HL-60/S4 treated with retinoic acid at 250 ng/mL for 4 days and 3 days (cell line): ENCODE data around the gene LPIN2.
"Not testable (repeated sequence)": the region's sequence is repeated elsewhere in the genome, so short reads cannot be mapped to it uniquely, and the experiment has no call there.

Experiments used
- in situ Hi-C: fragments of 300-500 bp; cut with MboI; formaldehyde crosslinking; loops from 2 replicates; pipeline ENCODE4 v1.7.0; 2022; ENCODE audit warnings: low sequenced_read_pairs

The LPIN2 gene

GRCh38 chr18:3013024-3013804 is at the start of gene LPIN2:
LPIN2 (minus strand) TSS chr18:3013144; CDS start chr18:2960840, 52,304 bp downstream.
- in situ Hi-C loops = no loop called here

- in situ Hi-C loops = no loop called here
Measured at GRCh38 chr18:3061581-3062312, 48.8 kb upstream of the LPIN2 start.

DNA sequence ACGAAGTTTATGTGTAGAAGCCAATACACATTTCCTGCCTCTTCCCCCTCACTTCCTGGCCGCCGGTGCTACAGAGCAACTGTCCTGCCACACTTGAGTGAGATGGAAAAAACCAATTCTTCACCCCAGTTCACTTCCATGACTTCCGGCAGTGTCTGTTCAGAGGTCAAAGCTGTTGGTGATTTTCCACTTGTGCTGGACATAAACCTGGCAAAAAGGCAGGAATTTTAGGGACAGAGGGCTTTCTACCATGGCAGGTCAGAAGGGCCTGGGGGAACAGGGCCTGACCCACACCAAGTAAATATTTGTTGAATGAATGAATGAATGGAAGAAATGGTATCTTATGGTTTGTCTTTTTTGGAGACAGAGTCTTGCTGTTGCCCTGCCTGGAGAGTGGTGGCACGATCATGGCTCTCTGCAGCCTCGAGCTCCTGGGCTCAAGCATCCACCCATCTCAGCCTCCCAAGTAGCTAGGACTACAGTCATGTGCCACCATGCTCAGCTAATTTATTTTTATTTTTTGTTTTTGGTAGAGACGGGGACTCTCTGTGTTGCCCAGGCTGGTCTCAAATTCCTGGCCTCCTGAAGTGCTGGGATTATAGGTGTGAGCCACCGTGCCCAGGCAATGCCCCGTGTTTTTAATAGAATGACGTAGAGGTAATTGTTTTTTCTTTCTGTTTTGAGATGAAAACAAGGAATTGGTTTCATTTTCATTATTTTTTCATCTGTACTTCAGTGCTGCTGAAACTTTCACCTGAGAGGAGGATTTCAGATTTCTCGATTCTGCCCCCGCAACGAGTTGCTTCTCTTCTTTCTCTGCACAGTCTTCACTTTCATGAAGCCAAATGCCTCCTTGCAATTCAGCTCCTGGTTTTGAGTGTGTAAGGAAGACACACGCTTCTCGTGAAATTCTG is 48.0 kb upstream of the LPIN2 start:
- in situ Hi-C loops = no loop called here

DNA sequence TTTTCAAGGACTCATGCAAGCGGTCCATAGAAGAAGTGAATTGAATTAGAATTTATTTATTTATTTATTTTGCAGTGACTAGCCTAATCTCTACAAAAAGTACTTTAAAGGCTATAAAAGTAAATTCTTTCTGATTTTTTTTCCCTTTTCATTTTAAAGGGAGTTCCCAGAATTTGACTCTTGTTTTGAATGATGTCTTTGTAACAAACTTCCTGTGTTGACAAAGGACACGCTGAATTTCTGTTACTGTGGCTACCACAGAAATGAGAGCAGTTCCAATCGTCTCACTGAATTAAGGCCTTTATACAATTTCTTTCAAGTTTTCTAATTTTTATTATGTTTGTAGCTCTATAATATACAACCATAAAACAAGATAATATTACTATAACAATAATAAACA is 46.3 kb upstream of the LPIN2 start:
- in situ Hi-C loops = no loop called here

DNA sequence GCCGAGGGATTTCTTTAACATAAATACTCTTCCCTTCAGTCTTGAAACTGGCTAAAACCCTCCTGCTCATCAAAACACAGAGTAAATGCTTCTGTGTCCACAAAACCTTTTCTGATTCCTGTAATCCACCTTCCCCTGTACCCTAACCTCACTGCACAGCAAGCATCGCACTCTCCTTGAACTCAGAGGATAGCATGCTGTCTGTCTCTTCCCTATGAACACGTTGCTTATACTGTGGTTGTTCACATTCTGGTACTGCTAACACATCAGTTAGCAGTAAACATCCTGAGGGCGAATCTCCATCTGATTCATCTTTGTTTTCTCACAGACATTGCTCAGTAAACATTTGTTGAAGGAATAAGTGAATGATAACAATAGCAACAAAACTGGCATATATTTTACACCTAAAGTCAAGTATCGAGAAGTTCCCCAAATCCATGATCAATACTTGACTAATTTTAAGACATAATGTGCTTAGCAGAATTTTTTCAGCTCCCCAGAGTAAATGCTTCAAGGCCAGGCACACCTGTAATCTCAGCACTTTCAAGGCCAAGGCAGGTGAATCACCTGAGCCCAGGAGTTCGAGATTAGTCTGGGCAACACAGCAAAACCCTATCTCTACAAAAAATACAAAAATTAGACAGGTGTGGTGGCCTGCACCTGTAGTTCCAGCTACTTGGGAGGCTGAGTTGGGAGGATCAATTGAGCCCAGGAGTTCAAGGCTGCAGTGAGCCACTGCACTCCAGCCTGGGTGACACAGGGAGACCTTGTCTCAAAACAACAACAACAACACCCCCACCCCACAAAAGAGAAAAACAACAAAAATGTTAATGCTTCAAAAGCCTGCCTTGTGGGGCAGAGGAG is 45.6 kb upstream of the LPIN2 start:
- in situ Hi-C loops = no loop called here

DNA sequence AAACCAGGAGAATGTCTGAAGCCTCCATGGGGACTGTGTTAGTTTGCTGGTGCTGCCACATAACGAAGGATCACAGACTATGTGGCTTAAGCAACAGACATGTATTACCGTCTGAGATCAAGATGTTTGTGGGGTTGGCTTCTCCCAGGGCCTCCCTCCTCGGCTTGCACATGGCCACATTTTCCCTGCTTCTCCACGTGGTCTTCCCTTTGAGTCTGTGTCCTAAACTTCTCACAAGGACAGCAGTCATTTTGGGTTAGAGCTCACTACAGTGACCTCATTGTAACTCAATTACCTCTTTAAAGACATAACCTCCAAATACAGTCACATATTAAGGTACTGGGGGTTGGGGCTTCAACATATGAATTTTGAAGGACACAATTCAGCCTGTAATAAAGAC is 44.6 kb upstream of the LPIN2 start:
- in situ Hi-C loops = no loop called here

- in situ Hi-C loops = no loop called here
Measured at GRCh38 chr18:3056311-3056710, 43.4 kb upstream of the LPIN2 start.

DNA sequence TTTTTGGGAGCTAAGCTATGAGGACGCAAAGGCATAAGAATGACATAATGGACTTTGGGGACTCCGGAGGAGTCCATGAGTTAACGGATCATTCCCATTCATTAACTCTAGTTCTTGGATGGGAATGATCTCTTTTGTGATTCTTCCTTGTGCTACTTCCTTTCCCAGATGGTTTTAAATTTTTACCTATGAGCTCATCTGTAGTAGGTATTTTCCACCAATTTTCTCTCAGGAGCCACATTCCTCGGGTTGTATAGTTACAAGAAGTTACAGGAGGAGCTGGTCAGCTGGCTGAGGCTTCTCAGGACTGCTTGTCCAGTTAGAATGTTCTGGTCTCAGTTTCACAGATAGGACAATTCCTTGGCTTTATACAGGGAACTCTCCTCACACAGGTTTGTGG is 42.9 kb upstream of the LPIN2 start:
- in situ Hi-C loops = no loop called here

GRCh38 chr18:3055186-3055728 is 42.3 kb upstream of the LPIN2 start:
- in situ Hi-C loops = no loop called here

- in situ Hi-C loops = no loop called here
Measured at GRCh38 chr18:3054780-3055179, 41.8 kb upstream of the LPIN2 start.

- in situ Hi-C loops = no loop called here
Measured at GRCh38 chr18:3054214-3054613, 41.3 kb upstream of the LPIN2 start.

- in situ Hi-C loops = no loop called here
Measured at GRCh38 chr18:3053081-3053480, 40.1 kb upstream of the LPIN2 start.

- in situ Hi-C loops = no loop called here
Measured at GRCh38 chr18:3052411-3052758, 39.4 kb upstream of the LPIN2 start.

DNA sequence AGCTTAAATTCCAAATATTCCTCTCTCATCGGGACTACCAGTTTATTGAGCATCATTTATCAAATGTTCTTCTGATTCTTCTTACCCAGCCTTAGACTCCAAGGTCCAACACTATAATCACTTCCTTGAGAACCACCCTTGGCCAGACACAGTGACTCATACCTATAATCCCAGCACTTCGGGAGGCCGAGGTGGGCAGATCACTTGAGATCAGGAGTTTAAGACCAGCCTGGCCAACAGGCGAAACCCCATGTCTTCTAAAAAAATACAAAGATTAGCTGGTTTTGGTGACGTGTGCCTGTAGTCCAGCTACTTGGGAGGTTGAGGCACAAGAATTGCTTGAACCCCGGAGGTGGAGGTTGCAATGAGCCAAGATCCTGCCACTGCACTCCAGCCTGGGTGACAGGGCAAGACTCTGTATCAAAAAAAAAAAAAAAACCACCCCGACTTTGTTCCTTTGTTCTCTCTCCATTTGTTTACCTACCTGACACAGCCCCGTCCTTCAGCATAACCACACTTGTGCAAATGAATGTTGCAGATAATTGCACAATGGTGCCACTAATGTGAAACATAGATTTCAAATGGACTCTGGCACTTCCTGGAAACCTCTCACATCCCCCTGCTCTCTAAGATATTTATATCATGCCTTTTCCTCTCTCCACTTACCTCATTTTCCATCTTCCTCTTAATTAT is 38.9 kb upstream of the LPIN2 start:
- in situ Hi-C loops = no loop called here

DNA sequence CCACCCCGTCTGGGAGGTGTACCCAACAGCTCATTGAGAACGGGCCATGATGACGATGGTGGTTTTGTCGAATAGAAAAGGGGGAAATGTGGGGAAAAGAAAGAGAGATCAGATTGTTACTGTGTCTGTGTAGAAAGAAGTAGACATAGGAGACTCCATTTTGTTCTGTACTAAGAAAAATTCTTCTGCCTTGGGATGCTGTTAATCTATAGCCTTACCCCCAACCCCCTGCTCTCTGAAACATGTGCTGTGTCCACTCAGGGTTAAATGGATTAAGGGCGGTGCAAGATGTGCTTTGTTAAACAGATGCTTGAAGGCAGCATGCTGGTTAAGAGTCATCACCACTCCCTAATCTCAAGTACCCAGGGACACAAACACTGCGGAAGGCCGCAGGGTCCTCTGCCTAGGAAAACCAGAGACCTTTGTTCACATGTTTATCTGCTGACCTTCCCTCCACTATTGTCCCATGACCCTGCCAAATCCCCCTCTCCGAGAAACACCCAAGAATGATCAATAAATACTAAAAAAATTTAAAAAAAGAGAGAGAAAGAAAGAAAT is 37.0 kb upstream of the LPIN2 start:
- in situ Hi-C loops = not testable (repeated sequence)

- in situ Hi-C loops = no loop called here
Measured at GRCh38 chr18:3048820-3049349, 35.9 kb upstream of the LPIN2 start.

DNA sequence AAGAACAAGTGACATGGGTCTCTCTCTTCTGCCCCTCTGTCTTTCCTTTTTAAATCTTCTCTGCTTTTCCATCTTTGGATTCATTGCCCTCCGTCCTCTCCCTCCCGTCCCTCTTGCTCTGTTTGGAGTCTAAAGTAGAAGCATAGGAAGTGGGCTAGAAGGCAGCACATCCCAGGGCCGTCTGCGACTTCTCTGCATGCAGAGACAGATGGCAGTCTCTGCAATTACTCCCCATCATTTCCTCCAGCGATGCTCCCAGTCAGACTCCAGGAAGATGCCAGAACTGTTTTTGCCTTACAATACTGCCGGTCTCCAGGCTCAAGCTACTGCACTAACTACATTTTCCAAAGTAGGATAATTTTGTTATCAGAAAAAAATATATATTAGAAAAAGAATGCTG is 35.2 kb upstream of the LPIN2 start:
- in situ Hi-C loops = no loop called here

DNA sequence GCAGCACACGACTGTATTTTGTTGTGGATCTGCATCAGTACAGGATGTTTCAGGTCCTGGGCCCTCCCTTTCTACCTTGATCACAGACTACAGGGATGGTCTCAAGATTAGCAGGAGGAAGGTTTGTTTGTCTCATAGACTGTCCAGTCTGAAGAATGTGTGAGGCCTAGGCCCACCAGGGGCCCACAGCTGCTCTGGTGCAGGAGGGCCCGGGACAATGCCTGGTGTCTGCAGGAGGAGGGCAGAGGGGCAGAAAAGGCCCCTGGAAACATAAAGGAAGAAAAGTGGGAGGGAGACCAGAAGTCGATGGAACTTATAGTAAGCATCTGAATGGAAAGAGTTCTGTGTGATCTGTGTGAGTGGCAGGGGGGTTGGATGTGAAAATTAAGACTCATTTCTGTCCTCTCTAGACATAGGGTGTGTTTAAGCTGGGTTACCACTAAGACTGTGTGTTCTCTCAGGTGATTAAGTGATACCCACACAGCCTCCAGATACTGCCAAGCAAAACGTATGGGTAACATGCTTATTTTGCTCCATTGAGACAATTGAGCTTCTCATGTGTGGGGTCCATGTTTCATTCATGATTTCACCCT is 33.4 kb upstream of the LPIN2 start:
- in situ Hi-C loops = no loop called here
